ENCODE results near the gene SAMSN1. TPM values are rescaled to one million over a fixed set of nuclear protein-coding genes. Genes with fewer than 3 reads are reported as not detected.

SAMSN1 gene
- total and polyA plus RNA-seq, 2 of the 8 experiments (the other 6 are each of a cell fraction or from before 2014, with no cell fraction given), result 0.50 to 3.0 TPM

- TF ChIP-seq E2F6 (IDR thresholded peaks at IDR 0.05) (no peak), SP2 (IDR thresholded peaks at IDR 0.05; ENCODE audit: low read length) (no peak), EP300 (IDR thresholded peaks at IDR 0.05; ENCODE audit: borderline replicate concordance in 1 of 2, low read depth in 2 of 2, low read length in 2 of 2) (no peak), KDM5A (IDR thresholded peaks at IDR 0.05; ENCODE audit: low read length) (no peak)
Observed at GRCh38 chr21:14493731-14494130, 52.4 kb downstream of the SAMSN1 start (continued).

Measured in H1 (cell line).